ENCODE data around the gene URAD. TPM values are rescaled to one million over a fixed set of nuclear protein-coding genes. Genes with fewer than 3 reads are reported as not detected.

Gene URAD
- total RNA-seq, 1 donor from 2014 or later, result not detected

- Mint-ChIP-seq H3K36me3 (ENCODE audit: low read depth, unreplicated experiment) (peaks cover 5% of the 10 kb centered on the region), H3K9me3 (ENCODE audit: unreplicated experiment) (no peaks in the 10 kb centered on the region), H3K27me3 (ENCODE audit: unreplicated experiment) (peaks cover 36% of the 10 kb centered on the region), H3K4me3 (ENCODE audit: unreplicated experiment) (no peak overlapping the region), H3K4me1 (ENCODE audit: unreplicated experiment) (peaks cover 29% of the 10 kb centered on the region), H3K27ac (ENCODE audit: unreplicated experiment) (no peak overlapping the region)
- no peak for DNase-seq (ENCODE audit: low spot score)
- no peak for TF ChIP-seq CTCF (IDR thresholded peaks at IDR 0.05; ENCODE audit: unreplicated experiment)
Measured at GRCh38 chr13:27981006-27981708, 7.3 kb downstream of the URAD start.

GRCh38 chr13:27980280-27980998, 8.1 kb downstream of the URAD start:
- Mint-ChIP-seq H3K9me3 (ENCODE audit: unreplicated experiment) (no peaks in the 10 kb centered on the region), H3K4me3 (ENCODE audit: unreplicated experiment) (no peak overlapping the region), H3K4me1 (ENCODE audit: unreplicated experiment) (peaks cover 30% of the 10 kb centered on the region), H3K36me3 (ENCODE audit: low read depth, unreplicated experiment) (peaks cover 5% of the 10 kb centered on the region), H3K27me3 (ENCODE audit: unreplicated experiment) (peaks cover 38% of the 10 kb centered on the region), H3K27ac (ENCODE audit: unreplicated experiment) (no peak overlapping the region)
- no peak for DNase-seq (ENCODE audit: low spot score)
- no peak for TF ChIP-seq CTCF (IDR thresholded peaks at IDR 0.05; ENCODE audit: unreplicated experiment)

GRCh38 chr13:27979765-27980279, 8.7 kb downstream of the URAD start:
- H3K4me3 Mint-ChIP-seq (ENCODE audit: unreplicated experiment), result peak overlapping the region; percentile 65
- no peak for TF ChIP-seq CTCF (IDR thresholded peaks at IDR 0.05; ENCODE audit: unreplicated experiment)
- DNase-seq (ENCODE audit: low spot score), result no peak
- no peak overlapping the region for H3K27ac Mint-ChIP-seq (ENCODE audit: unreplicated experiment)
- peaks cover 34% of the 10 kb centered on the region for H3K4me1 Mint-ChIP-seq (ENCODE audit: unreplicated experiment)
- H3K9me3 Mint-ChIP-seq (ENCODE audit: unreplicated experiment), result no peaks in the 10 kb centered on the region
- peaks cover 42% of the 10 kb centered on the region for H3K27me3 Mint-ChIP-seq (ENCODE audit: unreplicated experiment)
- peaks cover 5% of the 10 kb centered on the region for H3K36me3 Mint-ChIP-seq (ENCODE audit: low read depth, unreplicated experiment)

- Mint-ChIP-seq H3K4me1 (ENCODE audit: unreplicated experiment) (peaks cover 34% of the 10 kb centered on the region), H3K4me3 (ENCODE audit: unreplicated experiment) (peak overlapping the region; percentile 65), H3K27me3 (ENCODE audit: unreplicated experiment) (peaks cover 46% of the 10 kb centered on the region), H3K36me3 (ENCODE audit: low read depth, unreplicated experiment) (peaks cover 5% of the 10 kb centered on the region), H3K27ac (ENCODE audit: unreplicated experiment) (no peak overlapping the region), H3K9me3 (ENCODE audit: unreplicated experiment) (no peaks in the 10 kb centered on the region)
- DNase-seq (ENCODE audit: low spot score), result no peak
- TF ChIP-seq CTCF (IDR thresholded peaks at IDR 0.05; ENCODE audit: unreplicated experiment), result no peak
Measured at GRCh38 chr13:27979001-27979643, 9.4 kb downstream of the URAD start.

Measured in endothelial cell (in vitro differentiated cells).